HG03066 (cell line): Measurements from ENCODE around the gene OR2M5.

Experiments used
- ATAC-seq: cut with Tn5 transposase; IDR thresholded peaks from one replicate; pipeline ENCODE4 v1.9.1; 2021; ENCODE audit warnings: low read depth; ENCODE audit not compliant: unreplicated experiment

OR2M5 gene

GRCh38 chr1:248144513-248145198, at the start of gene OR2M5:
Gene OR2M5, plus strand, starts transcription at chr1:248145148. Its CDS starts 0 bp downstream, at chr1:248145148.
- no peak for ATAC-seq

- ATAC-seq, result no peak
Observed at GRCh38 chr1:248098529-248098928, 46.4 kb upstream of the OR2M5 start.

GRCh38 chr1:248102847-248103246, 42.1 kb upstream of the OR2M5 start:
- no peak for ATAC-seq

GRCh38 chr1:248111157-248111556, 33.8 kb upstream of the OR2M5 start:
- ATAC-seq, result no peak

GRCh38 chr1:248114890-248115289, 30.1 kb upstream of the OR2M5 start:
- ATAC-seq, result no peak

- ATAC-seq, result no peak
Observed at GRCh38 chr1:248127653-248128052, 17.3 kb upstream of the OR2M5 start.

- ATAC-seq, result no peak
Observed at GRCh38 chr1:248136811-248137210, 8.1 kb upstream of the OR2M5 start.

GRCh38 chr1:248140846-248141245, 4.1 kb upstream of the OR2M5 start:
- ATAC-seq, result no peak

GRCh38 chr1:248143311-248143710, 1.6 kb upstream of the OR2M5 start:
- no peak for ATAC-seq

GRCh38 chr1:248152056-248152827, 7.3 kb downstream of the OR2M5 start:
- no peak for ATAC-seq

GRCh38 chr1:248155927-248156326, 11.0 kb downstream of the OR2M5 start:
- ATAC-seq, result no peak

- no peak for ATAC-seq
Observed at GRCh38 chr1:248158758-248159157, 13.8 kb downstream of the OR2M5 start.

GRCh38 chr1:248164031-248164430, 19.1 kb downstream of the OR2M5 start:
- no peak for ATAC-seq

- ATAC-seq, result no peak
Observed at GRCh38 chr1:248165186-248165585, 20.2 kb downstream of the OR2M5 start.

- ATAC-seq, result no peak
Observed at GRCh38 chr1:248174521-248174920, 29.6 kb downstream of the OR2M5 start, which contains the start of gene OR2M2. Gene OR2M2, plus strand, starts transcription at chr1:248174821. Its CDS starts 5,165 bp downstream, at chr1:248179986.

- no peak for ATAC-seq
Observed at GRCh38 chr1:248183996-248184395, 39.0 kb downstream of the OR2M5 start.

GRCh38 chr1:248187363-248187762, 42.4 kb downstream of the OR2M5 start:
- no peak for ATAC-seq

GRCh38 chr1:248189026-248189425, 44.1 kb downstream of the OR2M5 start:
- ATAC-seq, result no peak

- no peak for ATAC-seq
Observed at GRCh38 chr1:248194117-248194516, 49.2 kb downstream of the OR2M5 start.
